ENCODE measurements around the gene FOXO6.

- TF ChIP-seq CTCF (conservative IDR thresholded peaks at IDR 0.05; ENCODE audit: low read depth in 2 of 2) (no peak), POLR2AphosphoS5 (IDR thresholded peaks at IDR 0.05; ENCODE audit: low read depth) (no peak), EZH2phosphoT487 (IDR thresholded peaks at IDR 0.05; ENCODE audit: unreplicated experiment) (no peak), REST (IDR thresholded peaks at IDR 0.05; ENCODE audit: unreplicated experiment) (no peak), EZH2 (IDR thresholded peaks at IDR 0.05; ENCODE audit: low read depth, unreplicated experiment) (no peak), JUNB (IDR thresholded peaks at IDR 0.05; ENCODE audit: unreplicated experiment) (no peak)
Measured at GRCh38 chr1:41323243-41323642, 38.0 kb upstream of the FOXO6 start.
